ENCODE measurements around the gene ASIC4. TPM values are rescaled to one million over a fixed set of nuclear protein-coding genes. Genes with fewer than 3 reads are reported as not detected.

The ASIC4 gene
- total RNA-seq, 2 donors from 2014 or later: 0.13 TPM; not detected in 1

GRCh38 chr2:219565130-219566080 is 51.1 kb downstream of the ASIC4 start:
- Mint-ChIP-seq H3K27ac (no peak overlapping the region), H3K36me3 (ENCODE audit: low read depth) (peaks cover 3% of the 10 kb centered on the region), H3K4me1 (no peaks in the 10 kb centered on the region), H3K4me3 (no peak overlapping the region), H3K27me3 (peaks cover 68% of the 10 kb centered on the region)
- no peaks in the 10 kb centered on the region for H3K9me3 ChIP-seq (ENCODE audit: control insufficient read depth, low read length, poor library complexity, severe bottlenecking)
- ATAC-seq: no peak
- no peak for DNase-seq

GRCh38 chr2:219566640-219567039 is 52.4 kb downstream of the ASIC4 start:
- no peak overlapping the region for H3K4me3 Mint-ChIP-seq
- H3K27me3 Mint-ChIP-seq: peaks cover 70% of the 10 kb centered on the region
- no peak for ATAC-seq
- H3K9me3 ChIP-seq (ENCODE audit: control insufficient read depth, low read length, poor library complexity, severe bottlenecking): no peaks in the 10 kb centered on the region
- no peak for DNase-seq
- no peaks in the 10 kb centered on the region for H3K4me1 Mint-ChIP-seq
- H3K27ac Mint-ChIP-seq: no peak overlapping the region
- peaks cover 3% of the 10 kb centered on the region for H3K36me3 Mint-ChIP-seq (ENCODE audit: low read depth)

DNA sequence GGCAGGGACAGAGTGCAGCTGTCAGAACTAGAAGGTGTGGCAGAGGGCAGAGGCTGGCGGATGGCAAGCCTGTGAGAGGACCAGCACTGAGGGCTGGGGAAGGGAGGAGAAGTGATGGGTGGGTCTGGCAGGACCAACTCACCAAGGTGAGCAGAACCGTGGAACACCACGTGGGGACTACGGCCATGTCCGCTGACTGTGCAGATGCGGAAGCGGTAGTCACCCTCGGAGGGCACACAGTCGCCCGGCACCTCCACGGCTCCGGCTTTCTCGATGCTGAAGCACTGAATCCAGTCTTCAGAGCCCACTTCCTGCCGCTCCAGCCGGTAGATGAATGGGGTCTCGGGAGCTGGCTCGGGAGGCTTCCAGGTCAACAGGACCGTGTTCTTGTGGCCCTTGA is 52.8 kb downstream of the ASIC4 start:
- Mint-ChIP-seq H3K4me3 (no peak overlapping the region), H3K36me3 (ENCODE audit: low read depth) (peaks cover 3% of the 10 kb centered on the region), H3K4me1 (no peaks in the 10 kb centered on the region), H3K27me3 (peaks cover 71% of the 10 kb centered on the region), H3K27ac (no peak overlapping the region)
- DNase-seq (no peak), ATAC-seq (no peak)
- no peaks in the 10 kb centered on the region for H3K9me3 ChIP-seq (ENCODE audit: control insufficient read depth, low read length, poor library complexity, severe bottlenecking)

DNA sequence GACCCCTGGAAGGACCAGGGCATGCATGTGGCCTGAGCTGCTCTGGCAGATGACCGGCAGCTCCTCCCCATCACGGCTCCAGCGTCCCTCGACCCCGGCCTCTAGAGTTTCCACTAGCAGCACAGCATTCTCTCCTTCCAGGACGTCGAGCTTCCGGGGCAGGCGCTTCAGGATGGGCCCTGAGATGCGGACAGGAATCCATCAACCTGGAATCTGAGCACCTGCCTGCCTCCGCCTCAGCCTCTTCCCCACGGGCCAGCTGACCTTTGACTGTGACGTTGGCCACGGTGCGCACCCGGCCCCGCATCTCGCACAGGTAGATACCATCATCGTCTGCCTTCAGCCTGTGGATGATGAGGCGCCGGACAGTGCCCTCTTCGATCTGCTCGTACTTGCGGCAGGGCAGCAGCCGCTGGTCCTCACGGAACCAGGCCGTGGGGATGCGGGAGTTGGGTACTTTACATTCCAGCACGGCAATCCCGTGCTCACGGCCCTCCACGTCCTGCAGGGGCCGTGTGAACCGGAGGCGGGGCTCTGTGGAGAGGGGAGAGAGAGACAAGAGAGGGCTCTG is 53.6 kb downstream of the ASIC4 start:
- Mint-ChIP-seq H3K4me3 (no peak overlapping the region), H3K27ac (no peak overlapping the region), H3K27me3 (peaks cover 71% of the 10 kb centered on the region), H3K4me1 (no peaks in the 10 kb centered on the region), H3K36me3 (ENCODE audit: low read depth) (peaks cover 3% of the 10 kb centered on the region)
- ATAC-seq (no peak), DNase-seq (no peak)
- H3K9me3 ChIP-seq (ENCODE audit: control insufficient read depth, low read length, poor library complexity, severe bottlenecking): no peaks in the 10 kb centered on the region

DNA sequence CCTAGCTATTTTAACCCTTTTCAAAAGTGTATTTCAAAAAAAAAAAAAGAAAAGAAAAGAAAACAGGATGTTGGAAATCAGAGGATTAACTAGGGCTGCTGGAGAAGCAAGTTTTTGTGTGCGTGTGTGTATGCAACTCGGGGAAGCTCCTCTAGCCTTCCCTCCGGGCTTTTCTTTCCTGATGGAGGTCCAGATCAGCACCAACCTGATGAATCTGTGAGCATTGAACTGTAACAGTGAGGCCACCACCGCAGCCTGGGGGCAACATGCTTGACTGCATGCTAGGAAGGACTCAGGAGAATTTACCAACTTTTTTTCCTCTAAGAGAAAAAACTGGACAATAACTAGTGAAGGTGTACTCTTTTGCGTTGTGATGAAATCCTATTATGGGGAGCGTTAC is 54.8 kb downstream of the ASIC4 start:
- Mint-ChIP-seq H3K27ac (no peak overlapping the region), H3K27me3 (peaks cover 69% of the 10 kb centered on the region)

GRCh38 chr2:219569635-219570034 is 55.4 kb downstream of the ASIC4 start:
- peak overlapping the region; percentile 65 for H3K4me3 Mint-ChIP-seq
- H3K4me1 Mint-ChIP-seq: no peaks in the 10 kb centered on the region
- DNase-seq (no peak), ATAC-seq (no peak)
- peaks cover 64% of the 10 kb centered on the region for H3K27me3 Mint-ChIP-seq
- H3K36me3 Mint-ChIP-seq (ENCODE audit: low read depth): peaks cover 3% of the 10 kb centered on the region
- H3K27ac Mint-ChIP-seq: no peak overlapping the region
- no peaks in the 10 kb centered on the region for H3K9me3 ChIP-seq (ENCODE audit: control insufficient read depth, low read length, poor library complexity, severe bottlenecking)

More for the DNA sequence above, 54.8 kb downstream of the ASIC4 start:
- ATAC-seq: no peak
- no peak for DNase-seq
- Mint-ChIP-seq H3K36me3 (ENCODE audit: low read depth) (peaks cover 3% of the 10 kb centered on the region), H3K4me1 (no peaks in the 10 kb centered on the region), H3K4me3 (no peak overlapping the region)
- H3K9me3 ChIP-seq (ENCODE audit: control insufficient read depth, low read length, poor library complexity, severe bottlenecking): no peaks in the 10 kb centered on the region

DNA sequence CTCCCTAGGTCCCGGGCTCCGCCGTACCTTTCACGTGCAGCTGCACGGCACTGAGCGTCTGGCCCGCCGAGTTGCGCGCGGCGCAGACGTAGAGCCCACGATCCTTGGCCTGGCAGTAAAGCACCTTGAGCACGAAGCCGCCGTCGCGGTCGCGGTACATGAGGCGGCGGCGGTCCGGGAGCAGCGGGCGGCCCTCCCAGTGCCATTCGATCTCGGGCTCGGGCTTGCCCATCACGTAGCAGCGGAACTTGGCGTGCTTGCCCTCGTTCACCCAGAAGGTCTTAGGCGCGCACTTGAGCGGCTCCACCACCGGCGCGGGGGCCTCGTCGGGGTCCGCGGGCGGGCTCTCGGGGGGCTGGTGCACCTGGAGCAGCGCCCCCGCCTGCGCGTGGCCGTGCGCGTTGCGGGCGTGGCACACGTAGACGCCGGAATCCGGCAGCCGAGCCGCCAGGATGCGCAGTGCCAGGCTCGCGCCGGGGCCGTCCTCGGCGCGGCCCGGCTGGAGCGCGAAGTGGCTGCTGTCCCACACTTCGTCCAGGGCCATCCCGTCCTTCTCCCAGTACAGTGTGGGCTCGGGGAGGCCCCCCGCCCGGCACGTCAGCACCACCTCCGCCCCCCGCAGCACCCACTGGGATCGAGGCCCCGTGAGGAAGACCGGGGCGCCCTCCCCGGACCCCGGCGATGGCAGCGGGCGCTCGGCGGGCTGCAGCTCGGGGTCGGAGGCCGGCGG is 56.1 kb downstream of the ASIC4 start:
- H3K27me3 Mint-ChIP-seq: peaks cover 69% of the 10 kb centered on the region
- no peaks in the 10 kb centered on the region for H3K4me1 Mint-ChIP-seq
- no peaks in the 10 kb centered on the region for H3K9me3 ChIP-seq (ENCODE audit: control insufficient read depth, low read length, poor library complexity, severe bottlenecking)
- H3K27ac Mint-ChIP-seq: no peak overlapping the region
- ATAC-seq (peak; percentile 32), DNase-seq (no peak)
- H3K4me3 Mint-ChIP-seq: peak overlapping the region; percentile 65
- peaks cover 5% of the 10 kb centered on the region for H3K36me3 Mint-ChIP-seq (ENCODE audit: low read depth)

DNA sequence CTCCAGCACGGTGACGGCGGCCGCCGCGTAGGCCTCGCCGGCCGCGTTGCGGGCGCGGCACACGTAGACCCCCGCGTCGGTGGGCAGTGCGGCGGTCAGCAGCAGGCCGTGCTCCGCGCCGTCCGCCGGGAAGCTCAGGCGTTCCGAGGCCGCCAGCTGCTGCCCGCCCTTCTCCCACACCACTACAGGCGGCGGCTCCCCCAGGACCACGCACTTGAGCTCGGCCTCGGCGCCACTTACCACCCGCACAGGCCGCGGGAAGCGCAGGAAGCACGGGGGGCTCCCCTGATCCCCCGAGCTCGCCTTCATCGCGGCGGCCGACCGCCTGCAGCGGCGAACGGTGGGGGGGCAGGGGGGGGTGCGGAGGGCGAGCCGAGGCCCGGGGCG is 56.6 kb downstream of the ASIC4 start:
- peaks cover 72% of the 10 kb centered on the region for H3K27me3 Mint-ChIP-seq
- peak; percentile 45 for ATAC-seq
- DNase-seq: no peak
- H3K9me3 ChIP-seq (ENCODE audit: control insufficient read depth, low read length, poor library complexity, severe bottlenecking): no peaks in the 10 kb centered on the region
- no peaks in the 10 kb centered on the region for H3K4me1 Mint-ChIP-seq
- H3K27ac Mint-ChIP-seq: no peak overlapping the region
- H3K36me3 Mint-ChIP-seq (ENCODE audit: low read depth): peaks cover 7% of the 10 kb centered on the region
- H3K4me3 Mint-ChIP-seq: no peak overlapping the region

DNA sequence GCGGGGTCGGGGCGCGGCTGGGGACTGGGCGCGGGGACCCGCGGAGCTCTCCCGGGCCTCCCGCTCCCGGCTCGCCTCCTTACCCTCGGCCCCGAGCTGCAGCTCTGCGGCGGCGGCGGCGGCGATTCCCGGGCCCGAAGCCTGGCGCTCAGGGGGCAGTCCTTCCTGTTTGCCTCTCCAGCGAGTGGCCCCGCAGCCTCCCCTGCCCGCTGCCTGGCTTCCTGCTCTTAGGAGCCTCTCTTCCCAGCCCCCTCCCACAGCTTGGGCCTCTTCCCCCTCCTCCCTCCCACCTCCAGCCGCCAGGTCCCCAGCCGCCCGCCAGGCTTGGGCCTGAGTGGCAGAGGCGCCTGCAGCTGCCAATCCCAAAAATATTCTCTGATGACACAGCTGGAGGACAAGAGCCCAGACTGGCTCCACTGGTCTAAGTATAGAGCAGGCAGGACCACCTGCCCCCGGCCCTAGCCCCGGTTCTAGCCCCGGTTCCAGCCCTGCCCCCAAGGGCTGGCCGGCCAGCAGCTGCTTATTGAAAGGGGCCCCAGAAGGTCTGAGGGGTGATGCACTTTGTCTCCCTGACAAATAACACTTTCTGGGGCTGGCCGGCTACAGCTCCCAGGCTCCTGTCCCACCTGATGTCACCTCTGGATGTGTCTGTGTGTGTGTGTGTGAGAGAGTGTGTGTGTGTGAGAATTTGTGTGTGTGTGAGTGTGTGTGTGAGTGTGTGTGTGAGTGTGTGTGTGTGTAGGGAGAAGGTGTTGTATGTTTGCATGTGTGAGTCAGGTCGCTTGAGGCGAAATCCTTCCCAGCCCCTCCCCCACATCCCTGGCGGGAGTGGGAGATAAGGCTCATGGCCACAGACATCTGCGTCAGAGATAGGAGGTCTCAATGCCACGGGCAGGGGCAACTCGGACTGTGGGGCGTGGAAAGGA is 57.3 kb downstream of the ASIC4 start, which contains the start of gene OBSL1:
Gene OBSL1 (minus strand): TSS at position 229 of the 926 bp plus-strand sequence. CDS start 307 bp downstream, outside the sequence.
- H3K27ac Mint-ChIP-seq: no peak within 1 kb of the TSS
- H3K27me3 Mint-ChIP-seq: peaks cover 72% of the 10 kb centered on the region
- H3K4me3 Mint-ChIP-seq: peak within 1 kb of the TSS; percentile 31
- no peaks in the 10 kb centered on the region for H3K9me3 ChIP-seq (ENCODE audit: control insufficient read depth, low read length, poor library complexity, severe bottlenecking)
- peaks cover 7% of the 10 kb centered on the region for H3K36me3 Mint-ChIP-seq (ENCODE audit: low read depth)
- no peaks in the 10 kb centered on the region for H3K4me1 Mint-ChIP-seq
- ATAC-seq (peak; percentile 23), DNase-seq (no peak)

DNA sequence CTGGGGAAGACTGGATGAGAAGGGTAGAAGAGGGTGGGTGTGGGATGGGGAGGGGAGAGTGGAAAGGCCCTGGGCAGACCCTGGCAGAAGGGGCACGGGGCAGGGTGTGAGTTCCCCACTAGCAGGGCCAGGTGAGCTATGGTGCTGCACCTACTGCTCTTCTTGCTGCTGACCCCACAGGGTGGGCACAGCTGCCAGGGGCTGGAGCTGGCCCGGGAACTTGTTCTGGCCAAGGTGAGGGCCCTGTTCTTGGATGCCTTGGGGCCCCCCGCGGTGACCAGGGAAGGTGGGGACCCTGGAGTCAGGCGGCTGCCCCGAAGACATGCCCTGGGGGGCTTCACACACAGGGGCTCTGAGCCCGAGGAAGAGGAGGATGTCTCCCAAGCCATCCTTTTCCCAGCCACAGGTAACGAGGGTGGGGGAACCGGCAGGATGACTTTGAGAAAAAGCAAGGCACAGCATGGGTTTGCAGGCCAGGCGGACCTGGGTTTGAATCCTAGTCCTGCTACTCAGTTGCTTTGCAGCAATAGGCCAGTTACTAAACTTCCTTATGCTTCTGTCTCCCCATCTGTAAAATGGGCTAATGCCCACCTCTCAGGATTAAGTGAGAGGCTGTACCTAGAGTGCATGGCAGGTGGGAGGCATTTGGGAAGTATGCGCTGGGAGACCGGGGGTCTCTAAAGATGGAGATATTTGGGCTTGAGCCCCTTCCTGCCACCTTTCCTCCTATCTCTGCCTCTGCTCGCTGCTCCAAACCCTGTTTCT is 58.1 kb downstream of the ASIC4 start, which contains the start of gene INHA:
Gene INHA (plus strand): TSS at position 74 of the 765 bp plus-strand sequence. CDS start 65 bp downstream, at position 139.
- ATAC-seq (no peak), DNase-seq (no peak)
- Mint-ChIP-seq H3K27ac (no peak within 1 kb of the TSS), H3K27me3 (peaks cover 71% of the 10 kb centered on the region), H3K4me1 (no peaks in the 10 kb centered on the region), H3K36me3 (ENCODE audit: low read depth) (peaks cover 7% of the 10 kb centered on the region), H3K4me3 (peak within 1 kb of the TSS; percentile 28)
- no peaks in the 10 kb centered on the region for H3K9me3 ChIP-seq (ENCODE audit: control insufficient read depth, low read length, poor library complexity, severe bottlenecking)

DNA sequence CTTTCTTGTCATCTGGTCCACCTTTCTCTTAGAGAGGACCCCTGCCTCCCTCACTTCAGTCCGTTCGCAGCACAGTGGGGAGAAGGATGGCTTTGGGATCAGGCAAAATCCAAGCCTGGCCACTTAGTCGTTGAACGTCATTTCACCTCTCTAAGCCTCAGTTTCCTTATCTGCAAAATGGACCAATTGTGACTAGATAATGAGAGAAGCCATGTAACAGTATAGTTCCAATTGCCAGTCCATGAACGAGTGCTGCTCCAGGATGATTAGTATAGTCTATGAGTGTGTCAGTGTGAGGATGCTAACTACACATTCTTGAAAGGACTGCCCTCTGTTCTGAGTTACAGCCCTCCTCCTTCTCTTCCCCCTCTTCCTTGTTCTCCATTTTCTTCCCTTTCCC is 58.9 kb downstream of the ASIC4 start:
- Mint-ChIP-seq H3K27me3 (peaks cover 69% of the 10 kb centered on the region), H3K36me3 (ENCODE audit: low read depth) (peaks cover 7% of the 10 kb centered on the region), H3K4me3 (peak overlapping the region; percentile 7), H3K27ac (no peak overlapping the region), H3K4me1 (no peaks in the 10 kb centered on the region)
- no peaks in the 10 kb centered on the region for H3K9me3 ChIP-seq (ENCODE audit: control insufficient read depth, low read length, poor library complexity, severe bottlenecking)
- no peak for ATAC-seq
- DNase-seq: no peak

Measured in T-helper 17 cell (primary cell).